Measurements from ENCODE around the gene DIP2A.

DIP2A gene

DNA sequence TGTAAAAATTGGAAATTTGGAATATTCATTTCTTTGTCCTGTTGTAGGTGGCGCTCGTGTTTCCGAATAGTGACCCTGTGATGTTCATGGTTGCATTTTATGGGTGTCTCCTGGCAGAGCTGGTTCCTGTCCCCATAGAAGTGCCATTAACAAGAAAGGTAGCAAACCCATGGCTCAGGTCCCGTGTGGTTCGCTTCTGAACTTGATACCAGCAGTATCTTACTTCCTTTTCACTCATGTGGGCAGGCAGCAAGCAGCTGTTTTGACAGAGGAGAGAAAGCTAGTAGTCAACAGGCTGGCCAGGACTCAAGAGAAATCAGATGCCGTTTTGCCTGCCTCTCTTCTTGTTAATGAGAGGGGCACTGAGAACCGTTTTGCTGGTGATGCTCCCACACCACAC is 73.4 kb downstream of the DIP2A start:
- Histone ChIP-seq H3K27me3 (ENCODE audit: insufficient read depth, poor library complexity, severe bottlenecking) (no peaks in the 10 kb centered on the region), H3K4me3 (ENCODE audit: severe bottlenecking) (no peak overlapping the region), H3K4me1 (ENCODE audit: insufficient read depth, poor library complexity, severe bottlenecking) (no peaks in the 10 kb centered on the region), H3K27ac (ENCODE audit: poor library complexity, severe bottlenecking) (no peak overlapping the region), H3K36me3 (ENCODE audit: low read depth) (peaks cover 87% of the 10 kb centered on the region), H3K9me3 (ENCODE audit: severe bottlenecking) (no peaks in the 10 kb centered on the region)
- DNase-seq (ENCODE audit: low spot score) (no peak), ATAC-seq (ENCODE audit: low read depth) (no peak)
- TF ChIP-seq, protein P1, sequence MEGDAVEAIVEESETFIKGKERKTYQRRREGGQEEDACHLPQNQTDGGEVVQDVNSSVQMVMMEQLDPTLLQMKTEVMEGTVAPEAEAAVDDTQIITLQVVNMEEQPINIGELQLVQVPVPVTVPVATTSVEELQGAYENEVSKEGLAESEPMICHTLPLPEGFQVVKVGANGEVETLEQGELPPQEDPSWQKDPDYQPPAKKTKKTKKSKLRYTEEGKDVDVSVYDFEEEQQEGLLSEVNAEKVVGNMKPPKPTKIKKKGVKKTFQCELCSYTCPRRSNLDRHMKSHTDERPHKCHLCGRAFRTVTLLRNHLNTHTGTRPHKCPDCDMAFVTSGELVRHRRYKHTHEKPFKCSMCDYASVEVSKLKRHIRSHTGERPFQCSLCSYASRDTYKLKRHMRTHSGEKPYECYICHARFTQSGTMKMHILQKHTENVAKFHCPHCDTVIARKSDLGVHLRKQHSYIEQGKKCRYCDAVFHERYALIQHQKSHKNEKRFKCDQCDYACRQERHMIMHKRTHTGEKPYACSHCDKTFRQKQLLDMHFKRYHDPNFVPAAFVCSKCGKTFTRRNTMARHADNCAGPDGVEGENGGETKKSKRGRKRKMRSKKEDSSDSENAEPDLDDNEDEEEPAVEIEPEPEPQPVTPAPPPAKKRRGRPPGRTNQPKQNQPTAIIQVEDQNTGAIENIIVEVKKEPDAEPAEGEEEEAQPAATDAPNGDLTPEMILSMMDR (IDR thresholded peaks at IDR 0.05; ENCODE audit: poor library complexity, severe bottlenecking) = no peak

DNA sequence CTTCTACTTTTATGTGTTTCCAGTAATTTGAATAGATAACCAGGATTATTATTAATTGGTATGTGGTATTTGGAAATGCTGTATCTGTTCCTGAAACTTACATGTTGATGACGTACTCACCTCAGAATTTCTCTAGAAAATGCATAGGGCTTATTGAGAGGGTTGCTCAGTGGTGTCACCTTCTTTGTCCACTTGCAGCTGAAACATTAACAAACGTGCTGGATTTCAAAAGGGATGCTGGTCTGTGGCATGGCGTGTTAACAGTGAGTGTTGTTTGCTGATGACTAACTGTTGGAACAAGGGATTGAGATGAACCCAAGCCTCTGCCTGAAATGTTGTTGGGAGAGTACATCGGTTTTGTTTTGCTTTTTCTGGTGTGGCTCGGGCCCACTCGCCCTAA is 78.3 kb downstream of the DIP2A start:
- no peak for ATAC-seq (ENCODE audit: low read depth)
- no peaks in the 10 kb centered on the region for H3K9me3 ChIP-seq (ENCODE audit: severe bottlenecking)
- H3K27ac ChIP-seq (ENCODE audit: poor library complexity, severe bottlenecking) = no peak overlapping the region
- H3K36me3 ChIP-seq (ENCODE audit: low read depth) = peaks cover 94% of the 10 kb centered on the region
- H3K4me1 ChIP-seq (ENCODE audit: insufficient read depth, poor library complexity, severe bottlenecking) = no peaks in the 10 kb centered on the region
- no peaks in the 10 kb centered on the region for H3K27me3 ChIP-seq (ENCODE audit: insufficient read depth, poor library complexity, severe bottlenecking)
- no peak for DNase-seq (ENCODE audit: low spot score)
- no peak overlapping the region for H3K4me3 ChIP-seq (ENCODE audit: severe bottlenecking)
- TF ChIP-seq, protein P1 (IDR thresholded peaks at IDR 0.05; ENCODE audit: poor library complexity, severe bottlenecking) = no peak

DNA sequence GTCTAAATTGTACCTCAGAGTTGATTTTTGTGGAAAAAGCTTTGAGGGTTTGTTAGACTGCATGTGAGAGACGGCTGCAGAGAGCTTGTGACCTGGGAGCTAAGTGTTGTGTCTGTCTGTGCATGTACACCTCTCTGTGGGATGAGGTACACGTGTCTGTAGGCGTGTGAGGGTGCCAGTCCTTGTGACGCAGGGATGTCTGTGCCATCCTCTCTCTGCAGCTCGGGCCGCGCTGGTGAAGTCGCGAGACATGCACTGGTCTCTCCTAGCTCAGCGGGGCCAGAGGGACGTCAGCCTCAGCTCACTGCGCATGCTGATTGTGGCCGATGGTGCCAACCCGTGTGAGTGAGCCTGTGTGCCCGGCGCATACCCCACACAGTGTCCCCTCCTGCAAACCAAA is 79.6 kb downstream of the DIP2A start:
- TF ChIP-seq, protein P1 (IDR thresholded peaks at IDR 0.05; ENCODE audit: poor library complexity, severe bottlenecking) = no peak
- H3K27ac ChIP-seq (ENCODE audit: poor library complexity, severe bottlenecking) = no peak overlapping the region
- peaks cover 86% of the 10 kb centered on the region for H3K36me3 ChIP-seq (ENCODE audit: low read depth)
- DNase-seq (ENCODE audit: low spot score) (no peak), ATAC-seq (ENCODE audit: low read depth) (no peak)
- H3K27me3 ChIP-seq (ENCODE audit: insufficient read depth, poor library complexity, severe bottlenecking) = no peaks in the 10 kb centered on the region
- H3K4me1 ChIP-seq (ENCODE audit: insufficient read depth, poor library complexity, severe bottlenecking) = no peaks in the 10 kb centered on the region
- H3K4me3 ChIP-seq (ENCODE audit: severe bottlenecking) = no peak overlapping the region
- no peaks in the 10 kb centered on the region for H3K9me3 ChIP-seq (ENCODE audit: severe bottlenecking)

DNA sequence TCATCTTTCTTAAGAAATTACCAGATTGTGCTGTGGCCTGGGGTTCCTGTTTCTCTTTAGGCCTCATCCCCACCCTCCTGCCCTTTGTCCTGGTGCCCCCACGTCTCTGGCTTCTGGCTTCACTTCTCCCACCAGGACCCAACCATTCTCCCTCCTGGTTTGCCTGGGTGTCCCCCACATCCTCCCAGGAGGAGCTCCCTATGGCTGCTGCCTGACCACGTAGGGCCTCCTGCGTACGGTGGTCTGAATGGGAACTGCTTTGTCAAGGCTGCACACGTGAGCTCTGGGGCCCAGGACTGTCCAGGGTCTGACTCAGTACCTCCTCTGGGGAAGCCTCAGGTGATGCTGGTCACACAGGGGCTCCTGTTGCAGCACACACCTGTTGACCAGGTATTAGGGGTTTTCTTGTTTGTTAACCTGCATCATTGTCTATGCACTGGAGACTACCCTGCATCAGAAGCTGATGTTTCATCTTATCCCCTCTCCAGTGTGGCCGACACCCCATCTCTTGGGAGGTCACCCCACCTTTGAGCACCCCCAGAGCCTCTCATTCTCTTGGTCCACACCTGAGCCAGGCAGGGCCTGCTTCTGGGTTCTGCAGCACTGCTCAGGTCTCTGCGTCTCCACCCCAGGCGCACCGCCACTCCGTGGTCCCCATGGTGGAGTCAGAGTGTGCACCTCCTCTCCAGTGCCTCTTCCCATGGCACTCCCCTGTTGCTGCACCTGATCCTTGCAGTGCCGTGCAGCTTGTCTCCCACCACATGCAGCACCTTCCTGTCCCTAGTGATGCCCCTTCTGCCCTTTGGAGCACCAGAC is 80.4 kb downstream of the DIP2A start:
- DNase-seq (ENCODE audit: low spot score) (no peak), ATAC-seq (ENCODE audit: low read depth) (no peak)
- Histone ChIP-seq H3K4me1 (ENCODE audit: insufficient read depth, poor library complexity, severe bottlenecking) (no peaks in the 10 kb centered on the region), H3K27me3 (ENCODE audit: insufficient read depth, poor library complexity, severe bottlenecking) (no peaks in the 10 kb centered on the region), H3K9me3 (ENCODE audit: severe bottlenecking) (no peaks in the 10 kb centered on the region), H3K4me3 (ENCODE audit: severe bottlenecking) (no peak overlapping the region), H3K27ac (ENCODE audit: poor library complexity, severe bottlenecking) (no peak overlapping the region), H3K36me3 (ENCODE audit: low read depth) (peaks cover 83% of the 10 kb centered on the region)
- TF ChIP-seq, protein P1 (IDR thresholded peaks at IDR 0.05; ENCODE audit: poor library complexity, severe bottlenecking) = no peak

DNA sequence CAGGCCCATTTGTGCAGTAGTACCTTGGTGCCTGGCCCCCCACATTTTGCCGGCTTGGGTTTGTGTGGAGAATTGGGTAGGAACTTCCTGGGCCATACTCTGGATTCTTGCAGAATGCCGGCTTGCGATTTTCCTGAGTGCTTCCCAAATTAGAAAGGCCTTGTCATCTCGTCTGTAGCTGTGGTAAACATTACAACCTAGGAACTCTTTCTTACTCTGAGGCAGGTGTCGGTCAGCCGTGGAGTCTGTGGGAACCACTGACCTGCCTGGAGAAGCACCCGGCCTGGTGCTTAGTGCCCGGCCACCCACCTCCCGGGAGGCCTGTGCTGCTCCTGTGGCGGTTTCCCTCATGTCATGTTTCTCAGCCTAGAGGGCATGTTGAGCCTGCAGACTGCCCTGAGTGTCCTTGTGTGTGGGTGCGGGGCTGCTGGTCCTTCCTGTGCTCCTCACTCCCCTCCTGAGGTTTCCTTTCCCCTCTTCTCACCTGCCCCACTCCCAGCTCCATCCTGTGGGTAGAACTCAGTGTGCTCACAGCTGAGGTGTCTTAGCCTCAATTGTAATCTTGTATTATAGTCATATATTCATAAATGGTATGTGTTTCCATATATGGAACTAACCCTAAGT is 81.5 kb downstream of the DIP2A start:
- peaks cover 4% of the 10 kb centered on the region for H3K4me1 ChIP-seq (ENCODE audit: insufficient read depth, poor library complexity, severe bottlenecking)
- ATAC-seq (ENCODE audit: low read depth) = no peak

More for the DNA sequence above, 81.5 kb downstream of the DIP2A start:
- Histone ChIP-seq H3K9me3 (ENCODE audit: severe bottlenecking) (no peaks in the 10 kb centered on the region), H3K36me3 (ENCODE audit: low read depth) (peaks cover 78% of the 10 kb centered on the region), H3K27ac (ENCODE audit: poor library complexity, severe bottlenecking) (no peak overlapping the region), H3K4me3 (ENCODE audit: severe bottlenecking) (no peak overlapping the region), H3K27me3 (ENCODE audit: insufficient read depth, poor library complexity, severe bottlenecking) (no peaks in the 10 kb centered on the region)
- DNase-seq (ENCODE audit: low spot score) = no peak
- TF ChIP-seq, protein P1 (IDR thresholded peaks at IDR 0.05; ENCODE audit: poor library complexity, severe bottlenecking) = no peak

Data from RWPE2 (cell line).